ENCODE results near the gene COL17A1. TPM values are rescaled to one million over a fixed set of nuclear protein-coding genes. Genes with fewer than 3 reads are reported as not detected.

Gene COL17A1
- total and polyA plus RNA-seq, 2 of the 13 experiments (the other 11 are each of a cell fraction or from before 2014, with no cell fraction given) = 0.03 TPM; not detected in 1

- TF ChIP-seq ZNF318 (CRISPR knock-in tag; IDR thresholded peaks at IDR 0.05) = no peak
- no peak for TF ChIP-seq ZBTB26 (CRISPR knock-in tag; IDR thresholded peaks at IDR 0.05; ENCODE audit: borderline replicate concordance)
- TF ChIP-seq RCOR2 (CRISPR knock-in tag; IDR thresholded peaks at IDR 0.05) = no peak
- no peak for TF ChIP-seq TRIM22 (IDR thresholded peaks at IDR 0.05)
- no peak for TF ChIP-seq ZNF841 (CRISPR knock-in tag; IDR thresholded peaks at IDR 0.05; ENCODE audit: borderline replicate concordance)
- no peak for TF ChIP-seq MTF1 (CRISPR knock-in tag; IDR thresholded peaks at IDR 0.05)
- TF ChIP-seq ZNF234 (CRISPR knock-in tag; conservative IDR thresholded peaks at IDR 0.05) = no peak
- TF ChIP-seq ZNF251 (CRISPR knock-in tag; IDR thresholded peaks at IDR 0.05) = no peak
Observed at GRCh38 chr10:104038958-104039752, 46.5 kb downstream of the COL17A1 start (continued).
